Caco-2 (cell line): Measurements from ENCODE around the gene SERINC5. TPM values are rescaled to one million over a fixed set of nuclear protein-coding genes. Genes with fewer than 3 reads are reported as not detected.
A peak's percentile ranks its signal among the peaks of the same experiment; 100 is the strongest.
"Not testable (repeated sequence)": the region's sequence is repeated elsewhere in the genome, so short reads cannot be mapped to it uniquely, and the experiment has no call there.

Experiments
- BruUV-seq: library from RNA; stranded (reverse); fragments of 400-500 nt; replicated peaks from 2 replicates; lab custom pipeline; 2021; lab: Mats Ljungman, UMichigan
- CTCF ChIA-PET: fragments of 300-600 bp; sonication (Branson Sonifier 250); formaldehyde crosslinking; loops from one replicate; lab custom pipeline; 2022; ENCODE audit warnings: antibody characterized with exemption; lab: Charles Lee
- POLR2A ChIA-PET: fragments of 300-600 bp; sonication (Branson Sonifier 250); formaldehyde crosslinking; loops from one replicate; lab custom pipeline; 2022; ENCODE audit warnings: antibody characterized with exemption; lab: Charles Lee
- DNase-seq, 2 experiments: peaks; one replicate each; pipeline versions ENCODE4 v3.0.0 to v3.0.0-alpha.2; 2020 to 2022
- H3K27me3 ChIP-seq: replicated peaks from 2 replicates; pipeline ENCODE4 v1.6.0; 2011; ENCODE audit warnings: low read length; ENCODE audit not compliant: control insufficient read depth, insufficient read depth
- H3K36me3 ChIP-seq: 2 replicates; pipeline ENCODE4 v1.5.1; 2011; ENCODE audit warnings: low read length; ENCODE audit not compliant: control insufficient read depth, insufficient read depth
- H3K4me1 ChIP-seq: fragments of 250-450 bp; sonication (Bioruptor Pico); 2 replicates; pipeline ENCODE4 v1.5.1; 2020; ENCODE audit warnings: mild to moderate bottlenecking
- H3K4me3 ChIP-seq: 2 replicates; pipeline ENCODE4 v1.5.1; 2011; ENCODE audit warnings: low read depth, mild to moderate bottlenecking, control low read depth, low read length
- H3K9me3 ChIP-seq: fragments of 250-450 bp; sonication (Bioruptor Pico); 2 replicates; pipeline ENCODE4 v1.5.1; 2020; ENCODE audit warnings: mild to moderate bottlenecking, moderate library complexity
- H3K27ac Mint-ChIP-seq: one replicate; pipeline ENCODE4 v1.8.0; 2022; ENCODE audit warnings: mixed read lengths; ENCODE audit not compliant: unreplicated experiment
- H3K27me3 Mint-ChIP-seq: one replicate; pipeline ENCODE4 v1.8.0; 2022; ENCODE audit warnings: mixed read lengths; ENCODE audit not compliant: insufficient read depth, unreplicated experiment
- H3K36me3 Mint-ChIP-seq: one replicate; pipeline ENCODE4 v1.8.0; 2022; ENCODE audit warnings: mild to moderate bottlenecking, mixed read lengths; ENCODE audit not compliant: insufficient read depth, unreplicated experiment
- H3K4me1 Mint-ChIP-seq: one replicate; pipeline ENCODE4 v1.8.0; 2022; ENCODE audit warnings: low read depth, mixed read lengths; ENCODE audit not compliant: unreplicated experiment
- H3K4me3 Mint-ChIP-seq: one replicate; pipeline ENCODE4 v1.8.0; 2022; ENCODE audit warnings: mild to moderate bottlenecking, moderate library complexity, mixed read lengths; ENCODE audit not compliant: unreplicated experiment
- H3K9me3 Mint-ChIP-seq: one replicate; pipeline ENCODE4 v1.8.0; 2022; ENCODE audit warnings: mixed read lengths; ENCODE audit not compliant: unreplicated experiment
- CTCF ChIP-seq, 2 experiments: fragments of 200-600 bp in 1 of 2; IDR thresholded peaks; 1 replicate in 1 of 2; 2 replicates in 1 of 2; pipeline versions ENCODE4 v1.5.1 to v1.8.0; 2011 to 2022; ENCODE audit warnings: antibody characterized with exemption in 1 of 2, control low read depth in 1 of 2, inconsistent platforms in 1 of 2, low read depth in 1 of 2, low read length in 1 of 2, mild to moderate bottlenecking in 1 of 2, moderate library complexity in 1 of 2; ENCODE audit not compliant: insufficient read depth in 1 of 2, severe bottlenecking in 1 of 2, unreplicated experiment in 1 of 2
- intact Hi-C: fragments of 100-400 bp; cut with micrococcal nuclease; formaldehyde crosslinking; loops from one replicate; pipeline ENCODE4 v1.10.0; 2022; ENCODE audit not compliant: unreplicated experiment
- total RNA-seq: library from RNA; stranded (reverse); gene quantifications from 2 replicates; pipeline ENCODE4 v1.2.3, GENCODE V29; 2022

The SERINC5 gene
- total RNA-seq, 1 experiment from 2014 or later, result 225 TPM

- peak; percentile 51 to 54 for TF ChIP-seq CTCF (IDR thresholded peaks at IDR 0.05; ENCODE audit: insufficient read depth in 1 of 2, low read depth in 1 of 2, low read length in 1 of 2, severe bottlenecking in 1 of 2, unreplicated experiment in 1 of 2)
- POLR2A ChIA-PET, result interaction anchor here (0.6 to 1.5 kb wide), 4 partner anchors 18 to 314 kb away, joined by 3 to 9 read pairs (median 8); partner anchors contain the start of gene ZFYVE16
Measured at GRCh38 chr5:80093796-80094195, 162.1 kb downstream of the SERINC5 start.

DNA sequence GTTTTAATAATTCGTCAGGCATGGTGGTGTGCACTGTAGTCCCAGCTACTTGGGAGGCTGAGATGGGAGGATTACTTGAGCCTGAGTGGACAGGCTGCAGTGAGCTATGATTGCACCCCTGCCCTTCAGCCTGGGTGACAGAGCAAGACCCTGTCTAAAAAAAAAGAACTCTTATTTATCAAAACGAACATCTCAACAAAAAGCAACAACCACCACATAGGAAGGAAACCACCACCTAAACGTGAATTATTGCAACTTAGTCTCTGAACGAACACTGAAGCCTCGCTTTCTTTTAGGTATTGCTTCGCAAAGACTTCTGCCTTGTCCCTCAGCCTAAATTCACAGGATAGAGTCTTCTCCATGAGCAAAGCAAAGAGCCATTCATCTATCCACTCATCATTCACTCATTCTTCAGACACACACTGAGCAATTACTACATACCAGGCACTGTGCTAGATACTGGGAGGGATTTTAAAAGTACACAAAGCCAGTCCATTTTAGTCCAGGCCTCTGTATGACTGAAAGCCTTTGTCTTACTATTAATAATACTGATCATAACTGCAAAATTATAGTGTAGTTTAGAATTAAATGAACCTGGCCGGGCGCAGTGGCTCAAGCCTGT lies 163.3 kb downstream of the SERINC5 start:
- intact Hi-C loops, result loop anchor here (1.0 to 5.0 kb wide), 4 partner anchors 165 to 580 kb away; partner anchors contain the start of genes SERINC5 and ZFYVE16
- Mint-ChIP-seq H3K9me3 (peaks cover 9% of the 10 kb centered on the region), H3K4me1 (peaks cover 35% of the 10 kb centered on the region), H3K36me3 (peaks cover 22% of the 10 kb centered on the region), H3K27ac (peak overlapping the region; percentile 94), H3K4me3 (no peak overlapping the region), H3K27me3 (no peaks in the 10 kb centered on the region)
- no peaks in the 10 kb centered on the region for H3K36me3 ChIP-seq
- ChIA-PET CTCF (interaction anchor here (1.0 to 2.7 kb wide), 8 partner anchors 9 to 389 kb away, joined by 3 to 26 read pairs (median 11); partner anchors contain the start of gene SERINC5), POLR2A (no interaction called here)
- TF ChIP-seq CTCF (IDR thresholded peaks at IDR 0.05; ENCODE audit: insufficient read depth in 1 of 2, low read depth in 1 of 2, low read length in 1 of 2, severe bottlenecking in 1 of 2, unreplicated experiment in 1 of 2), result no peak
- DNase-seq, result no peak
- H3K9me3 ChIP-seq, result no peaks in the 10 kb centered on the region
- peaks cover 57% of the 10 kb centered on the region for H3K4me1 ChIP-seq
- H3K27me3 ChIP-seq, result no peaks in the 10 kb centered on the region
- no peak overlapping the region for H3K4me3 ChIP-seq
- BruUV-seq, result no TSS peak

More at GRCh38 chr5:80093796-80094195, 162.1 kb downstream of the SERINC5 start:
- H3K36me3 Mint-ChIP-seq, result peaks cover 23% of the 10 kb centered on the region
- no peak overlapping the region for H3K4me3 ChIP-seq
- peaks cover 9% of the 10 kb centered on the region for H3K9me3 Mint-ChIP-seq
- peak; percentile 92 to 96 for DNase-seq
- peak overlapping the region; percentile 94 for H3K27ac Mint-ChIP-seq
- intact Hi-C loops, result loop anchor here (1.0 to 5.0 kb wide), 10 partner anchors 18 to 579 kb away; partner anchors contain the start of genes SERINC5 and ZFYVE16
- H3K4me1 Mint-ChIP-seq, result peaks cover 43% of the 10 kb centered on the region
- H3K36me3 ChIP-seq, result no peaks in the 10 kb centered on the region
- no peaks in the 10 kb centered on the region for H3K27me3 Mint-ChIP-seq
- H3K4me1 ChIP-seq, result peaks cover 68% of the 10 kb centered on the region
- H3K27me3 ChIP-seq, result no peaks in the 10 kb centered on the region
- no TSS peak for BruUV-seq
- peak overlapping the region; percentile 44 for H3K4me3 Mint-ChIP-seq
- no peaks in the 10 kb centered on the region for H3K9me3 ChIP-seq
- CTCF ChIA-PET, result interaction anchor here (0.6 to 2.7 kb wide), 14 partner anchors 9 to 213 kb away, joined by 3 to 22 read pairs (median 5); partner anchors contain the start of gene SERINC5

DNA sequence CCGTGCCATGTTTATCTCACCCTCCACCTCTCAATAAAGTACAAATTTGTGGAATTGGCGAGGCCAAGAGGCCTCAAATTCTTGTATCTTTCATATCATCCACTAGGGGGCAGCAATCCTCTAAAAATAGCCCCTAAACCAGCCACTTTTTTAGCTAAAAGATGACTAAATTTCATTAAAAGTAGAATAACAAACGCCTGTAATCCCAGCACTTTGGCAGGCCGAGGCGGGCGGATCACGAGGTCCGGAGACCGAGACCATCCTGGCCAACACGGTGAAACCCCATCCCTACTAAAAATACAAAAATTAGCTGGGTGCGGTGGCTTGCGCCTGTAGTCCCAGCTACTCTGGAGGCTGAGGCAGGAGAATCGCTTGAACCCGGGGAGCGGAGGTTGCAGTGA lies 164.1 kb downstream of the SERINC5 start:
- Mint-ChIP-seq H3K27ac (peak overlapping the region; percentile 94), H3K4me1 (peaks cover 27% of the 10 kb centered on the region), H3K36me3 (peaks cover 15% of the 10 kb centered on the region)
- not testable (repeated sequence) for H3K36me3 ChIP-seq, BruUV-seq, H3K27me3 ChIP-seq, H3K9me3 ChIP-seq, H3K4me3 Mint-ChIP-seq, H3K4me3 ChIP-seq, H3K27me3 Mint-ChIP-seq, H3K9me3 Mint-ChIP-seq
- H3K4me1 ChIP-seq, result peaks cover 51% of the 10 kb centered on the region
- DNase-seq, result peak in 1 of 2 experiments; percentile 58
- POLR2A ChIA-PET, result interaction anchor here (0.5 to 0.6 kb wide), 4 partner anchors 115 to 1463 kb away, joined by 6 to 8 read pairs (median 8); no protein-coding TSS in a partner anchor
- peak; percentile 55 to 67 for TF ChIP-seq CTCF (IDR thresholded peaks at IDR 0.05; ENCODE audit: insufficient read depth in 1 of 2, low read depth in 1 of 2, low read length in 1 of 2, severe bottlenecking in 1 of 2, unreplicated experiment in 1 of 2)
- CTCF ChIA-PET, result interaction anchor here (0.6 to 2.7 kb wide), 29 partner anchors 8 to 1704 kb away, joined by 3 to 26 read pairs (median 4); partner anchors contain the start of genes DHFR, MSH3 and SERINC5
- intact Hi-C loops, result loop anchor here (1.0 to 5.0 kb wide), 4 partner anchors 166 to 581 kb away; partner anchors contain the start of genes SERINC5 and ZFYVE16
